Measurements from ENCODE around the gene EGLN2. TPM values are rescaled to one million over a fixed set of nuclear protein-coding genes. Genes with fewer than 3 reads are reported as not detected.
"Not testable (repeated sequence)": the region's sequence is repeated elsewhere in the genome, so short reads cannot be mapped to it uniquely, and the experiment has no call there.

The EGLN2 gene
- total RNA-seq, 1 donor from 2014 or later = 113 TPM

- DNase-seq (ENCODE audit: low spot score) = no peak
Observed at GRCh38 chr19:40801426-40802299, 2.7 kb downstream of the EGLN2 start.

- no peak for DNase-seq (ENCODE audit: low spot score)
Observed at GRCh38 chr19:40802300-40803169, 3.5 kb downstream of the EGLN2 start.

GRCh38 chr19:40803170-40803856, 4.3 kb downstream of the EGLN2 start:
- DNase-seq (ENCODE audit: low spot score) = no peak

GRCh38 chr19:40803857-40804782, 5.1 kb downstream of the EGLN2 start:
- no peak for DNase-seq (ENCODE audit: low spot score)

GRCh38 chr19:40804783-40805242, 5.8 kb downstream of the EGLN2 start:
- no peak for DNase-seq (ENCODE audit: low spot score)

- no peak for DNase-seq (ENCODE audit: low spot score)
Observed at GRCh38 chr19:40805258-40805868, 6.4 kb downstream of the EGLN2 start.

GRCh38 chr19:40806423-40807146, 7.6 kb downstream of the EGLN2 start:
- DNase-seq (ENCODE audit: low spot score) = no peak

- no peak for DNase-seq (ENCODE audit: low spot score)
Observed at GRCh38 chr19:40807147-40808020, 8.4 kb downstream of the EGLN2 start.

- no peak for DNase-seq (ENCODE audit: low spot score)
Observed at GRCh38 chr19:40808021-40808325, 9.0 kb downstream of the EGLN2 start.

- no peak for DNase-seq (ENCODE audit: low spot score)
Observed at GRCh38 chr19:40808497-40808896, 9.5 kb downstream of the EGLN2 start.

GRCh38 chr19:40809358-40810086, 10.5 kb downstream of the EGLN2 start:
- no peak for DNase-seq (ENCODE audit: low spot score)

- DNase-seq (ENCODE audit: low spot score) = no peak
Observed at GRCh38 chr19:40810160-40810559, 11.2 kb downstream of the EGLN2 start.

GRCh38 chr19:40810649-40811408, 11.8 kb downstream of the EGLN2 start:
- peak; percentile 94 for DNase-seq (ENCODE audit: low spot score)

- no peak for DNase-seq (ENCODE audit: low spot score)
Observed at GRCh38 chr19:40811478-40812341, 12.7 kb downstream of the EGLN2 start.

- not testable (repeated sequence) for DNase-seq (ENCODE audit: low spot score)
Observed at GRCh38 chr19:40812571-40812970, 13.6 kb downstream of the EGLN2 start.

GRCh38 chr19:40813182-40813581, 14.2 kb downstream of the EGLN2 start:
- no peak for DNase-seq (ENCODE audit: low spot score)

All from mesenteric fat pad (tissue), 1 donor.